ENCODE data around the gene ELAVL1. TPM values are rescaled to one million over a fixed set of nuclear protein-coding genes. Genes with fewer than 3 reads are reported as not detected.

The ELAVL1 gene
- total and polyA plus RNA-seq, 2 donors: 36.7 to 41.1 TPM

GRCh38 chr19:7977723-7978040 lies 27.8 kb downstream of the ELAVL1 start:
- H3K4me1 ChIP-seq (ENCODE audit: insufficient read depth): no peaks in the 10 kb centered on the region
- H3K4me3 ChIP-seq (ENCODE audit: low read depth, low read length): no peak overlapping the region
- H3K36me3 ChIP-seq (ENCODE audit: insufficient read depth): peaks cover 2% of the 10 kb centered on the region
- H3K27ac ChIP-seq (ENCODE audit: low read depth): no peak overlapping the region
- WGBS: 93% methylated on average over 6 of the region's 6 CpGs
- DNase-seq (ENCODE audit: extremely low spot score): no peak

GRCh38 chr19:7977021-7977722 lies 28.3 kb downstream of the ELAVL1 start:
- H3K36me3 ChIP-seq (ENCODE audit: insufficient read depth): peaks cover 2% of the 10 kb centered on the region

GRCh38 chr19:7976461-7976860 lies 29.0 kb downstream of the ELAVL1 start:
- Histone ChIP-seq H3K27ac (ENCODE audit: low read depth) (no peak overlapping the region), H3K4me1 (ENCODE audit: insufficient read depth) (no peaks in the 10 kb centered on the region), H3K4me3 (ENCODE audit: low read depth, low read length) (no peak overlapping the region), H3K36me3 (ENCODE audit: insufficient read depth) (peaks cover 2% of the 10 kb centered on the region)
- no peak for DNase-seq (ENCODE audit: extremely low spot score)
- WGBS: 96% methylated on average over 4 of the region's 4 CpGs

More at GRCh38 chr19:7977021-7977722, 28.3 kb downstream of the ELAVL1 start:
- 96% methylated on average over 15 of the region's 15 CpGs for WGBS
- no peak overlapping the region for H3K27ac ChIP-seq (ENCODE audit: low read depth)
- H3K4me1 ChIP-seq (ENCODE audit: insufficient read depth): no peaks in the 10 kb centered on the region
- H3K4me3 ChIP-seq (ENCODE audit: low read depth, low read length): no peak overlapping the region
- DNase-seq (ENCODE audit: extremely low spot score): no peak

GRCh38 chr19:7975037-7975436 lies 30.4 kb downstream of the ELAVL1 start:
- H3K4me3 ChIP-seq (ENCODE audit: low read depth, low read length): no peak overlapping the region
- 88% methylated on average over 7 of the region's 7 CpGs for WGBS
- no peak overlapping the region for H3K27ac ChIP-seq (ENCODE audit: low read depth)
- DNase-seq (ENCODE audit: extremely low spot score): no peak
- H3K4me1 ChIP-seq (ENCODE audit: insufficient read depth): no peaks in the 10 kb centered on the region
- no peaks in the 10 kb centered on the region for H3K36me3 ChIP-seq (ENCODE audit: insufficient read depth)

- H3K4me3 ChIP-seq (ENCODE audit: low read depth, low read length): no peak overlapping the region
- no peak overlapping the region for H3K27ac ChIP-seq (ENCODE audit: low read depth)
- no peak for DNase-seq (ENCODE audit: extremely low spot score)
- no peaks in the 10 kb centered on the region for H3K4me1 ChIP-seq (ENCODE audit: insufficient read depth)
- H3K36me3 ChIP-seq (ENCODE audit: insufficient read depth): no peaks in the 10 kb centered on the region
- 94% methylated on average over 12 of the region's 12 CpGs for WGBS
Measured at GRCh38 chr19:7973883-7974282, 31.6 kb downstream of the ELAVL1 start.

GRCh38 chr19:7971553-7972520 lies 33.6 kb downstream of the ELAVL1 start:
- H3K27ac ChIP-seq (ENCODE audit: low read depth): no peak overlapping the region
- H3K4me1 ChIP-seq (ENCODE audit: insufficient read depth): no peaks in the 10 kb centered on the region
- 86% methylated on average over 35 of the region's 35 CpGs for WGBS
- H3K4me3 ChIP-seq (ENCODE audit: low read depth, low read length): no peak overlapping the region
- H3K36me3 ChIP-seq (ENCODE audit: insufficient read depth): peaks cover 3% of the 10 kb centered on the region
- DNase-seq (ENCODE audit: extremely low spot score): no peak

GRCh38 chr19:7970716-7971448 lies 34.6 kb downstream of the ELAVL1 start:
- DNase-seq (ENCODE audit: extremely low spot score): no peak
- Histone ChIP-seq H3K4me3 (ENCODE audit: low read depth, low read length) (no peak overlapping the region), H3K36me3 (ENCODE audit: insufficient read depth) (peaks cover 3% of the 10 kb centered on the region), H3K27ac (ENCODE audit: low read depth) (no peak overlapping the region), H3K4me1 (ENCODE audit: insufficient read depth) (no peaks in the 10 kb centered on the region)
- WGBS: 71% methylated on average over 12 of the region's 12 CpGs

GRCh38 chr19:7969555-7969939 lies 35.9 kb downstream of the ELAVL1 start:
- WGBS: 89% methylated on average over 11 of the region's 11 CpGs
- Histone ChIP-seq H3K36me3 (ENCODE audit: insufficient read depth) (peaks cover 3% of the 10 kb centered on the region), H3K27ac (ENCODE audit: low read depth) (no peak overlapping the region), H3K4me1 (ENCODE audit: insufficient read depth) (no peaks in the 10 kb centered on the region), H3K4me3 (ENCODE audit: low read depth, low read length) (no peak overlapping the region)
- no peak for DNase-seq (ENCODE audit: extremely low spot score)

GRCh38 chr19:7968796-7969554 lies 36.5 kb downstream of the ELAVL1 start:
- Histone ChIP-seq H3K4me1 (ENCODE audit: insufficient read depth) (no peaks in the 10 kb centered on the region), H3K27ac (ENCODE audit: low read depth) (no peak overlapping the region), H3K4me3 (ENCODE audit: low read depth, low read length) (no peak overlapping the region), H3K36me3 (ENCODE audit: insufficient read depth) (peaks cover 3% of the 10 kb centered on the region)
- DNase-seq (ENCODE audit: extremely low spot score): no peak
- WGBS: 89% methylated on average over 20 of the region's 20 CpGs

- no peak for DNase-seq (ENCODE audit: extremely low spot score)
- WGBS: 90% methylated on average over 15 of the region's 15 CpGs
- Histone ChIP-seq H3K4me3 (ENCODE audit: low read depth, low read length) (no peak overlapping the region), H3K27ac (ENCODE audit: low read depth) (no peak overlapping the region), H3K4me1 (ENCODE audit: insufficient read depth) (no peaks in the 10 kb centered on the region), H3K36me3 (ENCODE audit: insufficient read depth) (peaks cover 3% of the 10 kb centered on the region)
Measured at GRCh38 chr19:7968008-7968795, 37.2 kb downstream of the ELAVL1 start.

GRCh38 chr19:7965921-7966665 lies 39.3 kb downstream of the ELAVL1 start:
- WGBS: 93% methylated on average over 12 of the region's 12 CpGs
- H3K36me3 ChIP-seq (ENCODE audit: insufficient read depth): peaks cover 3% of the 10 kb centered on the region
- no peak overlapping the region for H3K27ac ChIP-seq (ENCODE audit: low read depth)

GRCh38 chr19:7965259-7965841 lies 40.1 kb downstream of the ELAVL1 start:
- 83% methylated on average over 12 of the region's 12 CpGs for WGBS
- no peak for DNase-seq (ENCODE audit: extremely low spot score)
- H3K36me3 ChIP-seq (ENCODE audit: insufficient read depth): peaks cover 3% of the 10 kb centered on the region
- H3K4me1 ChIP-seq (ENCODE audit: insufficient read depth): no peaks in the 10 kb centered on the region
- H3K4me3 ChIP-seq (ENCODE audit: low read depth, low read length): no peak overlapping the region
- H3K27ac ChIP-seq (ENCODE audit: low read depth): no peak overlapping the region

More at GRCh38 chr19:7965921-7966665, 39.3 kb downstream of the ELAVL1 start:
- H3K4me3 ChIP-seq (ENCODE audit: low read depth, low read length): no peak overlapping the region
- DNase-seq (ENCODE audit: extremely low spot score): no peak
- no peaks in the 10 kb centered on the region for H3K4me1 ChIP-seq (ENCODE audit: insufficient read depth)

Measured in urinary bladder (tissue), 4 donors.